MM.1S (cell line): ENCODE data around the gene KIAA0513.

ENCODE experiments used
- DNase-seq: peaks from one replicate; pipeline ENCODE4 v3.0.0-alpha.2; 2015
- H2AFZ ChIP-seq: fragments of 300-600 bp; sonication (generic); 2 replicates; pipeline ENCODE4 v1.6.0; 2016; ENCODE audit warnings: antibody characterized with exemption, low read length
- H3F3A ChIP-seq: fragments of 300-600 bp; sonication (generic); 2 replicates; pipeline ENCODE4 v1.6.1; 2016; ENCODE audit warnings: mild to moderate bottlenecking, antibody characterized with exemption, low read length, moderate library complexity, mixed read lengths; ENCODE audit not compliant: insufficient read depth
- H3K27ac ChIP-seq: fragments of 300-600 bp; sonication (generic); 2 replicates; pipeline ENCODE4 v1.5.1; 2016; ENCODE audit warnings: mild to moderate bottlenecking, low read length
- H3K27me3 ChIP-seq: fragments of 300-600 bp; sonication (generic); replicated peaks from 2 replicates; pipeline ENCODE4 v1.6.0; 2016; ENCODE audit warnings: low read length; ENCODE audit not compliant: insufficient read depth
- H3K36me3 ChIP-seq: fragments of 300-600 bp; sonication (generic); replicated peaks from 2 replicates; pipeline ENCODE4 v1.6.1; 2016; ENCODE audit warnings: mild to moderate bottlenecking, low read length, mixed read lengths; ENCODE audit not compliant: insufficient read depth
- H3K4me1 ChIP-seq: fragments of 300-600 bp; sonication (generic); 2 replicates; pipeline ENCODE4 v1.6.1; 2016; ENCODE audit warnings: low read length, mixed read lengths
- H3K4me2 ChIP-seq: fragments of 300-600 bp; sonication (generic); 2 replicates; pipeline ENCODE4 v1.6.0; 2016; ENCODE audit warnings: low read depth, low read length
- H3K4me3 ChIP-seq: fragments of 300-600 bp; sonication (generic); 2 replicates; pipeline ENCODE4 v1.5.1; 2016; ENCODE audit warnings: low read length, mixed read lengths
- H3K79me2 ChIP-seq: fragments of 300-600 bp; sonication (generic); 2 replicates; pipeline ENCODE4 v1.6.1; 2016; ENCODE audit warnings: mixed run types, low read length, mixed read lengths
- H3K9ac ChIP-seq: fragments of 300-600 bp; sonication (generic); 2 replicates; pipeline ENCODE4 v1.6.1; 2016; ENCODE audit warnings: low read length, mixed read lengths
- H3K9me2 ChIP-seq: fragments of 300-600 bp; sonication (generic); replicated peaks from 2 replicates; pipeline ENCODE4 v1.6.1; 2016; ENCODE audit warnings: mild to moderate bottlenecking, low read length, mixed read lengths; ENCODE audit not compliant: insufficient read depth
- H3K9me3 ChIP-seq: fragments of 300-600 bp; sonication (generic); replicated peaks from 2 replicates; pipeline ENCODE4 v1.6.1; 2016; ENCODE audit warnings: mild to moderate bottlenecking, low read length, mixed read lengths; ENCODE audit not compliant: insufficient read depth
- H4K20me1 ChIP-seq: fragments of 300-600 bp; sonication (generic); 2 replicates; pipeline ENCODE4 v1.6.1; 2016; ENCODE audit warnings: mild to moderate bottlenecking, low read length, moderate library complexity, mixed read lengths; ENCODE audit not compliant: insufficient read depth
- EZH2 ChIP-seq: fragments of 300-600 bp; sonication (generic); optimal IDR thresholded peaks from 2 replicates; pipeline ENCODE3; 2017; ENCODE audit warnings: low read depth, mild to moderate bottlenecking, antibody characterized with exemption, low read length, mixed read lengths
- EZH2phosphoT487 ChIP-seq: fragments of 300-600 bp; sonication (generic); IDR thresholded peaks from 2 replicates; pipeline ENCODE4 v1.6.1; 2018; ENCODE audit warnings: antibody characterized with exemption, low read length
- TF ChIP-seq, protein P1 (sequence below): fragments of 300-600 bp; sonication (generic); IDR thresholded peaks from 2 replicates; pipeline ENCODE4 v1.5.1; 2016; ENCODE audit warnings: antibody characterized with exemption, low read length, mixed read lengths

The KIAA0513 gene

GRCh38 chr16:85125570-85126393 lies 98.2 kb downstream of the KIAA0513 start:
- H3K27me3 ChIP-seq: peaks cover 68% of the 10 kb centered on the region
- no peak for DNase-seq
- H3K4me1 ChIP-seq: no peaks in the 10 kb centered on the region
- H3K79me2 ChIP-seq: no peaks in the 10 kb centered on the region
- H3K4me2 ChIP-seq: no peak overlapping the region
- no peak overlapping the region for H3K27ac ChIP-seq
- no peaks in the 10 kb centered on the region for H3K9me2 ChIP-seq
- no peaks in the 10 kb centered on the region for H4K20me1 ChIP-seq
- TF ChIP-seq EZH2 (no peak), EZH2phosphoT487 (no peak)
- TF ChIP-seq, protein P1, sequence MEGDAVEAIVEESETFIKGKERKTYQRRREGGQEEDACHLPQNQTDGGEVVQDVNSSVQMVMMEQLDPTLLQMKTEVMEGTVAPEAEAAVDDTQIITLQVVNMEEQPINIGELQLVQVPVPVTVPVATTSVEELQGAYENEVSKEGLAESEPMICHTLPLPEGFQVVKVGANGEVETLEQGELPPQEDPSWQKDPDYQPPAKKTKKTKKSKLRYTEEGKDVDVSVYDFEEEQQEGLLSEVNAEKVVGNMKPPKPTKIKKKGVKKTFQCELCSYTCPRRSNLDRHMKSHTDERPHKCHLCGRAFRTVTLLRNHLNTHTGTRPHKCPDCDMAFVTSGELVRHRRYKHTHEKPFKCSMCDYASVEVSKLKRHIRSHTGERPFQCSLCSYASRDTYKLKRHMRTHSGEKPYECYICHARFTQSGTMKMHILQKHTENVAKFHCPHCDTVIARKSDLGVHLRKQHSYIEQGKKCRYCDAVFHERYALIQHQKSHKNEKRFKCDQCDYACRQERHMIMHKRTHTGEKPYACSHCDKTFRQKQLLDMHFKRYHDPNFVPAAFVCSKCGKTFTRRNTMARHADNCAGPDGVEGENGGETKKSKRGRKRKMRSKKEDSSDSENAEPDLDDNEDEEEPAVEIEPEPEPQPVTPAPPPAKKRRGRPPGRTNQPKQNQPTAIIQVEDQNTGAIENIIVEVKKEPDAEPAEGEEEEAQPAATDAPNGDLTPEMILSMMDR: no peak
- no peak overlapping the region for H2AFZ ChIP-seq
- no peaks in the 10 kb centered on the region for H3K9me3 ChIP-seq
- no peaks in the 10 kb centered on the region for H3F3A ChIP-seq
- no peak overlapping the region for H3K4me3 ChIP-seq
- H3K9ac ChIP-seq: no peak overlapping the region
- H3K36me3 ChIP-seq: no peaks in the 10 kb centered on the region

DNA sequence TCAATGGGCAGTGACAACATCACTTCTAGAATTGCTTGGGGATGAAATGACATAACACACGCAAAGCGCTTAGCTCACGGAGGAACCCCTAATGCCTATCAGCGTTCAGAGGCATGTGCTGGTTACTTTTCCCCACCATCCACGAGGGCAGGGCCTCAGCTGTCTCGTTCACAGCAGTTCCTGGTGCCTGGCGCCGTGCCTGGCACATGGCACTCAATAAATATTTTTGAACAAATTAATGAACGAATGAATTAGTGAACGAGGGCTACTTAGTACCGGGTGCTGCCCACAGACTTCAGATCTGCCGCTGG lies 98.8 kb downstream of the KIAA0513 start:
- H3K9me2 ChIP-seq: no peaks in the 10 kb centered on the region
- no peak overlapping the region for H3K9ac ChIP-seq
- TF ChIP-seq EZH2 (no peak), EZH2phosphoT487 (no peak)
- TF ChIP-seq, protein P1: no peak
- H4K20me1 ChIP-seq: no peaks in the 10 kb centered on the region
- H3K27ac ChIP-seq: no peak overlapping the region
- no peak for DNase-seq
- H3K4me2 ChIP-seq: no peak overlapping the region
- H3K79me2 ChIP-seq: no peaks in the 10 kb centered on the region
- H3K27me3 ChIP-seq: peaks cover 71% of the 10 kb centered on the region
- H3K4me3 ChIP-seq: no peak overlapping the region
- no peaks in the 10 kb centered on the region for H3K4me1 ChIP-seq
- H2AFZ ChIP-seq: no peak overlapping the region
- no peaks in the 10 kb centered on the region for H3K36me3 ChIP-seq
- no peaks in the 10 kb centered on the region for H3F3A ChIP-seq
- no peaks in the 10 kb centered on the region for H3K9me3 ChIP-seq

DNA sequence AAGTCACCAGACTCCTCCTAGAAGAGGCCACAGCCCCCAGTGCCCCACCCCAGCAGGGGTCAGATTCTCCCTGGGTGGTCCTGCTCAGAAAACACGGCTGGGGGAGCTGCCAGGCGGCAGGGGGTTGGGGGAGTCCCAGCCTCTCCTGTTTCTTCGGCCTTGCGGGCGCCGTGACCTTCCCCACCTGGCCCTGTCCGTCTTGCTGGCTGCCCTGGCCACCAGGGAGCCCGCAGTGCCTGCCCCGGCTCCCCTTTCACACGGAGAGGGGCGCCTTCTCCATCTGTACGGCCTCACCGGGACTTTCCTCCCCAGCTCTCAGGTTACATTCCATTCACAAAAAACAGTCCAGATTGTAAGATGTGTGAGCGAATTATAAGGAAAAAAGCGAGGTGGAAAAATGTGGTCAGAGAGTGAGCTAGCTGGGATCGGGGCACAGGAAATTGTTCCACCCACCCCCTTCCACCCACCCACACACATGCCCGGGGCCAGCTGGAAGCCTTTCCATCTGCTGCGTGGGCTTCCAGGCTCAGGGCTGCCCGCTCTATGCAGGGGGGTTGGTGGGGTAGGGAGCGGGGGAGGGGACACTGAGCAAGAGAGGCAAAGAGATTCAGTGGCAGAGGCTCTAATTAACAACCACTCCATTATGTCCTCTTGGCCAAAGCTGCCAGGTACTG lies 99.2 kb downstream of the KIAA0513 start:
- H3K27me3 ChIP-seq: peaks cover 71% of the 10 kb centered on the region
- DNase-seq: no peak
- H3K9ac ChIP-seq: no peak overlapping the region
- H3K36me3 ChIP-seq: no peaks in the 10 kb centered on the region
- no peaks in the 10 kb centered on the region for H3K9me2 ChIP-seq
- H3K4me2 ChIP-seq: no peak overlapping the region
- H3K4me1 ChIP-seq: no peaks in the 10 kb centered on the region
- H3K27ac ChIP-seq: no peak overlapping the region
- H4K20me1 ChIP-seq: no peaks in the 10 kb centered on the region
- TF ChIP-seq, protein P1: no peak
- no peak for TF ChIP-seq EZH2phosphoT487
- TF ChIP-seq EZH2: no peak
- no peaks in the 10 kb centered on the region for H3K79me2 ChIP-seq
- H2AFZ ChIP-seq: no peak overlapping the region
- no peaks in the 10 kb centered on the region for H3F3A ChIP-seq
- H3K9me3 ChIP-seq: no peaks in the 10 kb centered on the region
- H3K4me3 ChIP-seq: no peak overlapping the region
